HepG2 (cell line): ENCODE results near the gene FBXW8. TPM values are rescaled to one million over a fixed set of nuclear protein-coding genes. Genes with fewer than 3 reads are reported as not detected.

Experiments used
- ATAC-seq: fragments of 200-7000 bp; cut with Tn5 transposase; 3 replicates; pipeline ENCODE4 v1.9.1; 2020; ENCODE audit warnings: mild to moderate bottlenecking, moderate library complexity
- BruUV-seq: library from RNA; stranded (reverse); fragments of 400-500 nt; replicated peaks from 2 replicates; lab custom pipeline; 2021; lab: Mats Ljungman, UMichigan
- CTCF ChIA-PET: fragments of 300-600 bp; formaldehyde crosslinking; extraction: SDS; loops from one replicate; lab custom pipeline; 2021; ENCODE audit warnings: low total read pairs, inconsistent platforms, low intra/inter-chr PET ratio; lab: Yijun Ruan, JAX
- POLR2A ChIA-PET: fragments of 350-600 bp; sonication (Branson Sonifier 250); formaldehyde crosslinking; loops from one replicate; lab custom pipeline; 2020; ENCODE audit warnings: antibody characterized with exemption, inconsistent platforms; lab: Yijun Ruan, JAX
- DNase-seq: peaks from one replicate; pipeline ENCODE4 v3.0.0-alpha.2; 2015; ENCODE audit warnings: low spot score
- FAIRE-seq: peaks from 3 replicates; lab custom pipeline; 2011; peaks lifted over from hg19 to GRCh38; lab: Jason Lieb, UNC
- H2AFZ ChIP-seq: one replicate; pipeline ENCODE4 v1.6.1; 2011; ENCODE audit warnings: low read length, inconsistent platforms
- H3K27ac ChIP-seq: fragments of 300-600 bp; 3 replicates; pipeline ENCODE4 v1.8.0; 2011; ENCODE audit warnings: mixed run types, mild to moderate bottlenecking, mixed read lengths, low read length, inconsistent platforms; ENCODE audit not compliant: insufficient read depth; ENCODE audit errors: extremely low read length
- H3K27me3 ChIP-seq, 2 experiments: fragments of 200-600 bp in 1 of 2; 2 replicates in 1 of 2; 3 replicates in 1 of 2; pipeline versions ENCODE4 v1.6.0 to v1.8.0; 2011; ENCODE audit warnings: low read length in 2 of 2, mild to moderate bottlenecking in 2 of 2, moderate library complexity in 2 of 2, inconsistent platforms in 1 of 2; ENCODE audit not compliant: insufficient read depth in 2 of 2, control insufficient read depth in 1 of 2
- H3K36me3 ChIP-seq, 2 experiments: fragments of 200-600 bp in 1 of 2; replicated peaks in 1 of 2; 2 replicates in 1 of 2; 3 replicates in 1 of 2; pipeline versions ENCODE4 v1.5.1 to v1.8.0; 2011; ENCODE audit warnings: low read length in 2 of 2, inconsistent platforms in 1 of 2; ENCODE audit not compliant: insufficient read depth in 2 of 2, control insufficient read depth in 1 of 2
- H3K4me1 ChIP-seq: 2 replicates; pipeline ENCODE4 v1.5.1; 2012; ENCODE audit warnings: low read length, inconsistent platforms; ENCODE audit not compliant: insufficient read depth
- H3K4me2 ChIP-seq: 2 replicates; pipeline ENCODE4 v1.6.0; 2011; ENCODE audit warnings: low read depth, low read length, inconsistent platforms
- H3K4me3 ChIP-seq, 3 experiments: fragments of 200-600 bp in 1 of 3; sonication (generic), shearing (Covaris generic) in 1 of 3; replicated peaks in 1 of 3; 2 replicates each; pipeline ENCODE4 v1.5.1; 2011 to 2016; ENCODE audit warnings: low read length in 3 of 3, inconsistent platforms in 2 of 3, low read depth in 2 of 3, mild to moderate bottlenecking in 2 of 3, control low read depth in 1 of 3, mixed read lengths in 1 of 3; ENCODE audit not compliant: insufficient read depth in 1 of 3
- H3K79me2 ChIP-seq: one replicate; pipeline ENCODE4 v1.6.1; 2011; ENCODE audit warnings: low read length, inconsistent platforms; ENCODE audit not compliant: insufficient read depth
- H3K9ac ChIP-seq: 2 replicates; pipeline ENCODE4 v1.6.0; 2011; ENCODE audit warnings: mild to moderate bottlenecking, low read depth, low read length, inconsistent platforms; ENCODE audit not compliant: insufficient read depth
- H3K9me3 ChIP-seq: 2 replicates; pipeline ENCODE4 v1.5.1; 2012; ENCODE audit warnings: mild to moderate bottlenecking, low read length
- H4K20me1 ChIP-seq: 2 replicates; pipeline ENCODE4 v1.6.0; 2011; ENCODE audit warnings: inconsistent platforms, mild to moderate bottlenecking, low read length, moderate library complexity; ENCODE audit not compliant: insufficient read depth
- ATF7 ChIP-seq, 2 experiments: fragments of 450-650 bp in 1 of 2; sonication (generic) in 1 of 2; formaldehyde crosslinking in 1 of 2; IDR thresholded peaks; 2 replicates each; pipeline versions ENCODE4 v1.4.0 to v1.6.1; 2016 to 2020; ENCODE audit warnings: antibody characterized with exemption in 1 of 2, mild to moderate bottlenecking in 1 of 2, missing genetic modification reagents in 1 of 2
- HNRNPK ChIP-seq: fragments of 200-400 bp; formaldehyde crosslinking; IDR thresholded peaks from 2 replicates; pipeline ENCODE4 v1.6.1; 2018; ENCODE audit warnings: low read length, low read depth, moderate library complexity, mild to moderate bottlenecking; ENCODE audit not compliant: poor library complexity, severe bottlenecking
- MYC ChIP-seq: sonication (generic); formaldehyde crosslinking; IDR thresholded peaks from 2 replicates; pipeline ENCODE4 v1.9.0; 2021; ENCODE audit warnings: missing genetic modification reagents, borderline replicate concordance
- NFYB ChIP-seq: sonication (generic); formaldehyde crosslinking; IDR thresholded peaks from 2 replicates; pipeline ENCODE4 v1.4.0; 2020; ENCODE audit warnings: missing genetic modification reagents
- POLR2A ChIP-seq, 2 experiments: IDR thresholded peaks; 2 replicates each; pipeline ENCODE4 v1.6.1; 2011; ENCODE audit warnings: low read depth in 2 of 2, low read length in 2 of 2, mild to moderate bottlenecking in 1 of 2, moderate library complexity in 1 of 2; ENCODE audit not compliant: insufficient read depth in 1 of 2
- ZNF234 ChIP-seq: sonication (generic); formaldehyde crosslinking; conservative IDR thresholded peaks from 2 replicates; pipeline ENCODE4 v1.5.1; 2020; ENCODE audit warnings: mild to moderate bottlenecking, missing genetic modification reagents
- ZNF333 ChIP-seq: sonication (generic); formaldehyde crosslinking; IDR thresholded peaks from 2 replicates; pipeline ENCODE4 v1.4.0; 2020; ENCODE audit warnings: mild to moderate bottlenecking, missing genetic modification reagents, borderline replicate concordance
- ZNF496 ChIP-seq: sonication (generic); formaldehyde crosslinking; IDR thresholded peaks from 2 replicates; pipeline ENCODE4 v1.8.1; 2023; ENCODE audit warnings: mild to moderate bottlenecking, moderate library complexity, missing genetic modification reagents; ENCODE audit not compliant: insufficient replicate concordance
- ZNF598 ChIP-seq: sonication (generic); formaldehyde crosslinking; IDR thresholded peaks from 2 replicates; pipeline ENCODE4 v1.5.1; 2020; ENCODE audit warnings: mild to moderate bottlenecking, missing genetic modification reagents, borderline replicate concordance
- ZSCAN20 ChIP-seq: sonication (generic); formaldehyde crosslinking; IDR thresholded peaks from 2 replicates; pipeline ENCODE4 v1.4.0; 2020; ENCODE audit warnings: missing genetic modification reagents, mild to moderate bottlenecking, borderline replicate concordance
- ZSCAN31 ChIP-seq: sonication (generic); formaldehyde crosslinking; IDR thresholded peaks from 2 replicates; pipeline ENCODE4 v1.5.0; 2020; ENCODE audit warnings: low read depth, mild to moderate bottlenecking, missing genetic modification reagents
- WGBS: methylation state at CpG from one replicate; pipeline ENCODE4 v1.1.6; 2017; ENCODE audit warnings: low lambda C conversion rate; 5-methylcytosine and 5-hydroxymethylcytosine counted together
- in situ Hi-C: cut with HindIII; loops from 2 replicates; pipeline ENCODE4 v1.10.0; 2017; ENCODE audit warnings: low pct_unique_long_range_greater_than_20kb; ENCODE audit not compliant: extremely low pct_ligation_motif_present
- intact Hi-C: fragments of 100-400 bp; cut with micrococcal nuclease; formaldehyde crosslinking; loops from one replicate; pipeline ENCODE4 v1.10.0; 2022; ENCODE audit not compliant: unreplicated experiment
- polyA plus RNA-seq, 8 experiments: library from polyadenylated mRNA; depleted of rRNA in 3 of 8; stranded (reverse) in 7 of 8; unstranded in 1 of 8; fragments of >200 nt; fragmentation: Illumina TruSeq in 4 of 8; extraction: Trizol in 4 of 8; gene quantifications; 2 replicates each; pipeline versions ENCODE4 v1.2.1 to v1.2.3, GENCODE V29; 2011 to 2016; ENCODE audit warnings: low read depth in 4 of 8, missing spikeins in 1 of 8, mixed read lengths in 1 of 8; ENCODE audit not compliant: insufficient read depth in 1 of 8
- total RNA-seq, 5 experiments: library from RNA; depleted of rRNA; stranded (reverse); fragments of >200 nt; fragmentation: Illumina TruSeq; extraction: Trizol; gene quantifications; 2 replicates each; pipeline ENCODE4 v1.2.3, GENCODE V29; 2016; ENCODE audit warnings: low read depth in 1 of 5
- TF ChIP-seq, protein P1 (sequence below), 2 experiments: sonication (generic) in 1 of 2; formaldehyde crosslinking in 1 of 2; IDR thresholded peaks; 2 replicates each; pipeline versions ENCODE4 v1.4.0 to v1.6.1; 2018 to 2020; ENCODE audit warnings: missing genetic modification reagents in 2 of 2, borderline replicate concordance in 1 of 2, low read depth in 1 of 2, mild to moderate bottlenecking in 1 of 2, missing biosample characterization in 1 of 2
- TF ChIP-seq, protein P2 (sequence below): sonication (generic); formaldehyde crosslinking; IDR thresholded peaks from 2 replicates; pipeline ENCODE4 v1.5.1; 2020; ENCODE audit warnings: mild to moderate bottlenecking, moderate library complexity, missing genetic modification reagents
- TF ChIP-seq, protein P3 (sequence below): sonication (generic); formaldehyde crosslinking; IDR thresholded peaks from 2 replicates; pipeline ENCODE4 v1.4.0; 2020; ENCODE audit warnings: mild to moderate bottlenecking, missing genetic modification reagents

The FBXW8 gene
- total and polyA plus RNA-seq, 2 of the 13 experiments (the other 11 are each of a cell fraction or from before 2014, with no cell fraction given), result 5.1 to 5.9 TPM

DNA sequence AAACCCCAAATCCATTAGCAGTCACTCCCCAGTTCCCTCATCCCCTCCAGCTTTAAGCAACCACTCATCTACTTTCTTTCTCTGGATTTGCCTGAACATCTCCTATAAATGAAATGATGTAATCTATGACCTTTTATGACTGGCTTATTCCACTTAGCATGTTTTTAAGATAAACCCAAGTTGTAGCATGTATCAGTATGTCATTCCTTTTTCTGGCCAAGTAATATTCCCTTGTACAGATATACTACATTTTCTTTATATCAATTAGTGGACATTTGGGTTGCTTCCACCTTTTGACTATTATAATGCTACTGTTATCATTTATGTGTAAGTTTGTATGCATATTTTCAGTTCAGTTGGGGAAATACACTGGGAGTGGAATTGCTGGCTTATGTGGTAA is 105.1 kb downstream of the FBXW8 start:
- no TSS peak for BruUV-seq

DNA sequence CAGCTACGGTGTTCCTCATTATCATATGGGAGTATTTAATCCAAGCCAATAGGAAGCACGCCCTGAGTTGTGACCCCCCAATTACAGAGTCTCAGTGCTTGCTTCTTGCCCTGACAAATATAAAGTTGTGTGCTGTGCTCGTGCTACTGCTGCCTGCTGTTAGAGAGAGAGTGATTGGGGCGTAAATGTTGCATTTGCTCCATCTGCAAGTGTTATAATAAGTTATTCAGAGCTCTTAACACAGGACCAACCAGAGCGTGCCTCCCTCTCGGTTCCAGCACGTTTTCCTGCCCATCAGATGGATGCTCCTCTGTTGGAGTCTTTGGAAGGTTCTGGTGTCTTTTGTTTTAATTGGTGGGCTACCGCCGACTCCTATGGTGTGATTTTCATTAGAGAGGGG is 107.1 kb downstream of the FBXW8 start:
- no peak for ATAC-seq
- no TSS peak for BruUV-seq
- no peak for DNase-seq
- Histone ChIP-seq H3K79me2 (no peaks in the 10 kb centered on the region), H3K4me2 (no peak overlapping the region), H3K36me3 (peaks cover 5 to 42% of the 10 kb centered on the region in 2 experiments; a peak in 3 of 5 replicates), H3K27me3 (no peaks in the 10 kb centered on the region), H3K9me3 (no peaks in the 10 kb centered on the region), H3K4me3 (no peak overlapping the region), H2AFZ (no peak overlapping the region), H3K27ac (no peak overlapping the region), H4K20me1 (no peaks in the 10 kb centered on the region), H3K9ac (no peak overlapping the region), H3K4me1 (no peaks in the 10 kb centered on the region)
- CTCF ChIA-PET, result no interaction called here
- POLR2A ChIA-PET, result no interaction called here
- intact Hi-C loops (no loop called here), in situ Hi-C loops (no loop called here)
- FAIRE-seq, result no peak
- WGBS, result 93% methylated on average over 9 of the region's 9 CpGs
- TF ChIP-seq POLR2A (IDR thresholded peaks at IDR 0.05; ENCODE audit: insufficient read depth in 1 of 2, low read depth in 2 of 2, low read length in 2 of 2) (no peak), MYC (CRISPR knock-in tag) (no peak), ZNF598 (CRISPR knock-in tag) (no peak), ZSCAN31 (CRISPR knock-in tag) (no peak), ZSCAN20 (no peak), NFYB (no peak), ZNF234 (CRISPR knock-in tag) (no peak), ZNF333 (CRISPR knock-in tag) (no peak), ZNF496 (CRISPR knock-in tag) (no peak)
- TF ChIP-seq, protein P1, sequence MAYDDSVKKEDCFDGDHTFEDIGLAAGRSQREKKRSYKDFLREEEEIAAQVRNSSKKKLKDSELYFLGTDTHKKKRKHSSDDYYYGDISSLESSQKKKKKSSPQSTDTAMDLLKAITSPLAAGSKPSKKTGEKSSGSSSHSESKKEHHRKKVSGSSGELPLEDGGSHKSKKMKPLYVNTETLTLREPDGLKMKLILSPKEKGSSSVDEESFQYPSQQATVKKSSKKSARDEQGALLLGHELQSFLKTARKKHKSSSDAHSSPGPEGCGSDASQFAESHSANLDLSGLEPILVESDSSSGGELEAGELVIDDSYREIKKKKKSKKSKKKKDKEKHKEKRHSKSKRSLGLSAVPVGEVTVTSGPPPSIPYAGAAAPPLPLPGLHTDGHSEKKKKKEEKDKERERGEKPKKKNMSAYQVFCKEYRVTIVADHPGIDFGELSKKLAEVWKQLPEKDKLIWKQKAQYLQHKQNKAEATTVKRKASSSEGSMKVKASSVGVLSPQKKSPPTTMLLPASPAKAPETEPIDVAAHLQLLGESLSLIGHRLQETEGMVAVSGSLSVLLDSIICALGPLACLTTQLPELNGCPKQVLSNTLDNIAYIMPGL (CRISPR knock-in tag; IDR thresholded peaks at IDR 0.05; ENCODE audit: borderline replicate concordance in 1 of 2, low read depth in 1 of 2), result no peak
- TF ChIP-seq, protein P2, sequence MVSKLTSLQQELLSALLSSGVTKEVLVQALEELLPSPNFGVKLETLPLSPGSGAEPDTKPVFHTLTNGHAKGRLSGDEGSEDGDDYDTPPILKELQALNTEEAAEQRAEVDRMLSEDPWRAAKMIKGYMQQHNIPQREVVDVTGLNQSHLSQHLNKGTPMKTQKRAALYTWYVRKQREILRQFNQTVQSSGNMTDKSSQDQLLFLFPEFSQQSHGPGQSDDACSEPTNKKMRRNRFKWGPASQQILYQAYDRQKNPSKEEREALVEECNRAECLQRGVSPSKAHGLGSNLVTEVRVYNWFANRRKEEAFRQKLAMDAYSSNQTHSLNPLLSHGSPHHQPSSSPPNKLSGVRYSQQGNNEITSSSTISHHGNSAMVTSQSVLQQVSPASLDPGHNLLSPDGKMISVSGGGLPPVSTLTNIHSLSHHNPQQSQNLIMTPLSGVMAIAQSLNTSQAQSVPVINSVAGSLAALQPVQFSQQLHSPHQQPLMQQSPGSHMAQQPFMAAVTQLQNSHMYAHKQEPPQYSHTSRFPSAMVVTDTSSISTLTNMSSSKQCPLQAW (CRISPR knock-in tag), result no peak
- TF ChIP-seq, protein P3, sequence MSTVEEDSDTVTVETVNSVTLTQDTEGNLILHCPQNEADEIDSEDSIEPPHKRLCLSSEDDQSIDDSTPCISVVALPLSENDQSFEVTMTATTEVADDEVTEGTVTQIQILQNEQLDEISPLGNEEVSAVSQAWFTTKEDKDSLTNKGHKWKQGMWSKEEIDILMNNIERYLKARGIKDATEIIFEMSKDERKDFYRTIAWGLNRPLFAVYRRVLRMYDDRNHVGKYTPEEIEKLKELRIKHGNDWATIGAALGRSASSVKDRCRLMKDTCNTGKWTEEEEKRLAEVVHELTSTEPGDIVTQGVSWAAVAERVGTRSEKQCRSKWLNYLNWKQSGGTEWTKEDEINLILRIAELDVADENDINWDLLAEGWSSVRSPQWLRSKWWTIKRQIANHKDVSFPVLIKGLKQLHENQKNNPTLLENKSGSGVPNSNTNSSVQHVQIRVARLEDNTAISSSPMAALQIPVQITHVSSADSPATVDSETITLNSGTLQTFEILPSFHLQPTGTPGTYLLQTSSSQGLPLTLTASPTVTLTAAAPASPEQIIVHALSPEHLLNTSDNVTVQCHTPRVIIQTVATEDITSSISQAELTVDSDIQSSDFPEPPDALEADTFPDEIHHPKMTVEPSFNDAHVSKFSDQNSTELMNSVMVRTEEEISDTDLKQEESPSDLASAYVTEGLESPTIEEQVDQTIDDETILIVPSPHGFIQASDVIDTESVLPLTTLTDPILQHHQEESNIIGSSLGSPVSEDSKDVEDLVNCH (CRISPR knock-in tag), result no peak

More for the DNA sequence above, 105.1 kb downstream of the FBXW8 start:
- no peaks in the 10 kb centered on the region for H3K79me2 ChIP-seq
- H3K9me3 ChIP-seq, result no peaks in the 10 kb centered on the region
- H3K36me3 ChIP-seq, result peaks cover 7 to 44% of the 10 kb centered on the region in 2 experiments; a peak in 3 of 5 replicates
- H3K4me3 ChIP-seq, result no peak overlapping the region
- DNase-seq (no peak), FAIRE-seq (no peak), ATAC-seq (no peak)
- H3K4me2 ChIP-seq, result no peak overlapping the region
- in situ Hi-C loops (no loop called here), intact Hi-C loops (no loop called here)
- H2AFZ ChIP-seq, result no peak overlapping the region
- no peaks in the 10 kb centered on the region for H3K4me1 ChIP-seq
- no peaks in the 10 kb centered on the region for H4K20me1 ChIP-seq
- POLR2A ChIA-PET, result no interaction called here
- TF ChIP-seq HNRNPK (no peak), ATF7 (IDR thresholded peaks at IDR 0.05) (0 out of 2 replicates have a peak, but pooled peaks have one; percentile 25), ATF7 (CRISPR knock-in tag; IDR thresholded peaks at IDR 0.05) (no peak)
- H3K27ac ChIP-seq, result no peak overlapping the region
- H3K9ac ChIP-seq, result no peak overlapping the region
- H3K27me3 ChIP-seq, result no peaks in the 10 kb centered on the region
- CTCF ChIA-PET, result no interaction called here
